HCT116 (cell line): ENCODE results near the gene TNRC6C. TPM values are rescaled to one million over a fixed set of nuclear protein-coding genes. Genes with fewer than 3 reads are reported as not detected.

Source experiments
- ATAC-seq: fragments of 200-7000 bp; cut with Tn5 transposase; 2 replicates; pipeline ENCODE4 v1.9.1; 2020; ENCODE audit warnings: mild to moderate bottlenecking, moderate library complexity
- BruUV-seq: library from RNA; stranded (reverse); fragments of 400-500 nt; replicated peaks from 2 replicates; lab custom pipeline; 2021; lab: Mats Ljungman, UMichigan
- CTCF ChIA-PET: fragments of 300-600 bp; sonication (Branson Sonifier 250); formaldehyde crosslinking; loops from one replicate; lab custom pipeline; 2021; ENCODE audit warnings: antibody characterized with exemption; lab: Charles Lee
- POLR2A ChIA-PET: fragments of 300-600, 350-600 bp; sonication (Branson Sonifier 250); formaldehyde crosslinking; loops from one replicate; lab custom pipeline; 2021; ENCODE audit warnings: antibody characterized with exemption; lab: Charles Lee
- RAD21 ChIA-PET, 2 experiments: fragments of 300-600 bp; sonication (Branson Sonifier 250); formaldehyde crosslinking; loops; one replicate each; lab custom pipeline; 2023; ENCODE audit warnings: low total read pairs in 2 of 2; ENCODE audit not compliant: uncharacterized antibody in 2 of 2, unreplicated experiment in 2 of 2, low non-redundant PET in 1 of 2; lab: Charles Lee
- DNase-seq: peaks from one replicate; pipeline ENCODE4 v3.0.0-alpha.2; 2010; ENCODE audit warnings: low read depth, low spot score
- H2AFZ ChIP-seq: fragments of 200-600 bp; shearing (Covaris generic), sonication (generic); 2 replicates; pipeline ENCODE4 v1.6.1; 2017; ENCODE audit warnings: low read depth, mixed run types, mixed read lengths, antibody characterized with exemption, low read length; ENCODE audit not compliant: poor library complexity, severe bottlenecking
- H3K27ac ChIP-seq: 2 replicates; pipeline ENCODE4 v1.5.1; 2012; ENCODE audit warnings: low read depth, low read length
- H3K27me3 ChIP-seq: fragments of 200-600 bp; sonication (generic); 2 replicates; pipeline ENCODE4 v1.6.1; 2016; ENCODE audit warnings: mixed run types, low read length, mixed read lengths; ENCODE audit not compliant: insufficient read depth
- H3K36me3 ChIP-seq, 2 experiments: fragments of 200-500 bp in 1 of 2; fragments of 200-600 bp in 1 of 2; sonication (Bioruptor generic) in 1 of 2; sonication (generic) in 1 of 2; 2 replicates each; pipeline versions ENCODE4 v1.5.1 to v1.6.1; 2014 to 2016; ENCODE audit warnings: low read length in 2 of 2, inconsistent platforms in 1 of 2, mixed read lengths in 1 of 2, mixed run types in 1 of 2; ENCODE audit not compliant: insufficient read depth in 2 of 2, control insufficient read depth in 1 of 2
- H3K4me1 ChIP-seq, 2 experiments: fragments of 200-600 bp in 1 of 2; sonication (generic) in 1 of 2; 2 replicates each; pipeline versions ENCODE4 v1.5.1 to v1.6.1; 2012 to 2017; ENCODE audit warnings: low read length in 2 of 2, inconsistent platforms in 1 of 2, mild to moderate bottlenecking in 1 of 2, mixed read lengths in 1 of 2, mixed run types in 1 of 2, moderate library complexity in 1 of 2; ENCODE audit not compliant: insufficient read depth in 2 of 2, control insufficient read depth in 1 of 2
- H3K4me2 ChIP-seq: fragments of 200-600 bp; sonication (generic); 2 replicates; pipeline ENCODE4 v1.6.1; 2017; ENCODE audit warnings: mixed run types, low read length, mixed read lengths
- H3K4me3 ChIP-seq, 2 experiments: fragments of 200-600 bp in 1 of 2; sonication (generic) in 1 of 2; replicated peaks in 1 of 2; 2 replicates each; pipeline ENCODE4 v1.5.1; 2011 to 2016; ENCODE audit warnings: low read length in 2 of 2, control low read depth in 1 of 2, low read depth in 1 of 2, mild to moderate bottlenecking in 1 of 2, mixed read lengths in 1 of 2, mixed run types in 1 of 2
- H3K79me2 ChIP-seq: fragments of 200-600 bp; sonication (generic); 2 replicates; pipeline ENCODE4 v1.6.1; 2017; ENCODE audit warnings: mild to moderate bottlenecking, mixed run types, low read length, moderate library complexity, mixed read lengths; ENCODE audit not compliant: insufficient read depth
- H3K9ac ChIP-seq: fragments of 200-600 bp; sonication (generic); 2 replicates; pipeline ENCODE4 v1.6.1; 2016; ENCODE audit warnings: low read length, mixed read lengths
- H3K9me2 ChIP-seq: fragments of 200-600 bp; sonication (generic), shearing (Covaris generic); 2 replicates; pipeline ENCODE4 v1.6.1; 2017; ENCODE audit warnings: mixed run types, mild to moderate bottlenecking, moderate library complexity; ENCODE audit not compliant: insufficient read depth
- H3K9me3 ChIP-seq, 2 experiments: fragments of 200-500 bp in 1 of 2; fragments of 200-600 bp in 1 of 2; sonication (Bioruptor generic) in 1 of 2; sonication (generic) in 1 of 2; 2 replicates each; pipeline ENCODE4 v1.6.1; 2014 to 2017; ENCODE audit warnings: low read length in 2 of 2, mixed read lengths in 2 of 2, inconsistent platforms in 1 of 2, low read depth in 1 of 2, mild to moderate bottlenecking in 1 of 2, mixed run types in 1 of 2, moderate library complexity in 1 of 2; ENCODE audit not compliant: control insufficient read depth in 1 of 2, insufficient read depth in 1 of 2
- H4K20me1 ChIP-seq: fragments of 200-600 bp; sonication (generic), shearing (Covaris generic); 2 replicates; pipeline ENCODE4 v1.6.1; 2017; ENCODE audit warnings: mixed run types, mild to moderate bottlenecking, moderate library complexity; ENCODE audit not compliant: insufficient read depth
- CBX3 ChIP-seq: IDR thresholded peaks from 2 replicates; pipeline ENCODE4 v1.6.1; 2012; ENCODE audit warnings: low read depth
- CEBPB ChIP-seq: IDR thresholded peaks from 2 replicates; pipeline ENCODE4 v1.6.1; 2012; ENCODE audit warnings: low read depth
- CTCF ChIP-seq, 3 experiments: fragments of 200-600 bp in 1 of 3; sonication (generic) in 1 of 3; IDR thresholded peaks in 2 of 3; conservative IDR thresholded peaks in 1 of 3; 2 replicates each; pipeline ENCODE4 v1.5.1; 2012 to 2017; ENCODE audit warnings: low read depth in 2 of 3, low read length in 2 of 3, antibody characterized with exemption in 1 of 3, borderline replicate concordance in 1 of 3, control low read depth in 1 of 3, mild to moderate bottlenecking in 1 of 3, mixed read lengths in 1 of 3, mixed run types in 1 of 3, moderate library complexity in 1 of 3; ENCODE audit not compliant: insufficient read depth in 1 of 3
- EGR1 ChIP-seq: IDR thresholded peaks from 2 replicates; pipeline ENCODE4 v1.6.1; 2012; ENCODE audit warnings: low read depth
- ELF1 ChIP-seq: IDR thresholded peaks from 2 replicates; pipeline ENCODE4 v1.6.1; 2012; ENCODE audit warnings: low read depth, borderline replicate concordance
- EZH2 ChIP-seq: fragments of 200-600 bp; sonication (generic); IDR thresholded peaks from 2 replicates; pipeline ENCODE4 v1.6.1; 2017; ENCODE audit warnings: antibody characterized with exemption, mixed run types
- JUND ChIP-seq: IDR thresholded peaks from 2 replicates; pipeline ENCODE4 v1.6.1; 2012
- MAX ChIP-seq: IDR thresholded peaks from 2 replicates; pipeline ENCODE4 v1.6.1; 2012
- POLR2A ChIP-seq: IDR thresholded peaks from 2 replicates; pipeline ENCODE4 v1.7.0; 2011; ENCODE audit warnings: borderline replicate concordance; ENCODE audit not compliant: insufficient read depth, insufficient read length; ENCODE audit errors: extremely low read depth
- POLR2AphosphoS5 ChIP-seq: IDR thresholded peaks from 2 replicates; pipeline ENCODE4 v1.6.1; 2011; ENCODE audit warnings: mild to moderate bottlenecking, low read depth, low read length, moderate library complexity
- RAD21 ChIP-seq: IDR thresholded peaks from 2 replicates; pipeline ENCODE4 v1.6.1; 2012; ENCODE audit warnings: low read depth, mild to moderate bottlenecking
- SIN3A ChIP-seq: IDR thresholded peaks from 2 replicates; pipeline ENCODE4 v1.6.1; 2012; ENCODE audit warnings: low read depth
- SP1 ChIP-seq: IDR thresholded peaks from 2 replicates; pipeline ENCODE4 v1.6.1; 2012; ENCODE audit warnings: low read depth
- SRF ChIP-seq: IDR thresholded peaks from 2 replicates; pipeline ENCODE4 v1.6.1; 2012; ENCODE audit warnings: low read depth
- TCF7L2 ChIP-seq: IDR thresholded peaks from 2 replicates; pipeline ENCODE4 v1.7.0; 2011; ENCODE audit warnings: borderline replicate concordance, inconsistent platforms; ENCODE audit not compliant: insufficient read depth, insufficient read length; ENCODE audit errors: extremely low read depth
- YY1 ChIP-seq: IDR thresholded peaks from 2 replicates; pipeline ENCODE4 v1.6.1; 2011; ENCODE audit warnings: low read length, low read depth, moderate library complexity, mild to moderate bottlenecking; ENCODE audit not compliant: insufficient replicate concordance; ENCODE audit errors: extremely low read depth
- ZFX ChIP-seq: fragments of 450-650 bp; IDR thresholded peaks from 2 replicates; pipeline ENCODE4 v1.6.1; 2017
- ZNF274 ChIP-seq: fragments of 200-500 bp; sonication (Bioruptor generic); IDR thresholded peaks from 2 replicates; pipeline ENCODE4 v1.6.1; 2014; ENCODE audit warnings: mild to moderate bottlenecking, low read depth, low read length, inconsistent platforms
- intact Hi-C: fragments of 100-400 bp; cut with micrococcal nuclease; formaldehyde crosslinking; loops from 2 replicates; pipeline ENCODE4 v1.10.0; 2022
- total RNA-seq: library from RNA; stranded (reverse); gene quantifications from one replicate; pipeline ENCODE4 v1.2.1, GENCODE V29; 2021; ENCODE audit not compliant: unreplicated experiment

The TNRC6C gene
- total RNA-seq, 1 experiment from 2014 or later: 23.4 TPM

GRCh38 chr17:77946900-77947645, 11.4 kb upstream of the TNRC6C start:
- no peaks in the 10 kb centered on the region for H3K79me2 ChIP-seq
- H3K9me2 ChIP-seq: no peaks in the 10 kb centered on the region
- peaks cover 0 to 4% of the 10 kb centered on the region in 2 experiments; a peak in 1 of 4 replicates for H3K4me1 ChIP-seq
- H3K27me3 ChIP-seq: peaks cover 12% of the 10 kb centered on the region
- no peaks in the 10 kb centered on the region for H4K20me1 ChIP-seq
- no peak for ATAC-seq
- H3K4me2 ChIP-seq: no peak overlapping the region
- no peaks in the 10 kb centered on the region for H3K9me3 ChIP-seq
- H3K36me3 ChIP-seq: no peaks in the 10 kb centered on the region
- RAD21 ChIA-PET: no interaction called here
- CTCF ChIA-PET: no interaction called here
- H2AFZ ChIP-seq: no peak overlapping the region
- DNase-seq: no peak
- H3K4me3 ChIP-seq: no peak overlapping the region
- no peak for TF ChIP-seq ZFX
- TF ChIP-seq JUND: no peak
- no peak for TF ChIP-seq MAX
- no peak for TF ChIP-seq CEBPB
- TF ChIP-seq POLR2AphosphoS5: no peak
- POLR2A ChIA-PET: interaction anchor here (0.5 to 1.2 kb wide), 2 partner anchors 11 to 26 kb away, joined by 3 to 5 read pairs; partner anchors contain the start of gene TNRC6C
- intact Hi-C loops: no loop called here
- H3K27ac ChIP-seq: no peak overlapping the region
- no TSS peak for BruUV-seq
- H3K9ac ChIP-seq: no peak overlapping the region

GRCh38 chr17:77948690-77949114, 9.8 kb upstream of the TNRC6C start:
- Histone ChIP-seq H3K9ac (no peak overlapping the region), H2AFZ (peak overlapping the region; percentile 71), H3K36me3 (no peaks in the 10 kb centered on the region), H3K4me2 (peak overlapping the region; percentile 54), H3K9me3 (no peaks in the 10 kb centered on the region), H3K27ac (no peak overlapping the region), H3K27me3 (peaks cover 19% of the 10 kb centered on the region), H4K20me1 (no peaks in the 10 kb centered on the region), H3K4me1 (peaks cover 0 to 4% of the 10 kb centered on the region in 2 experiments; a peak in 1 of 4 replicates), H3K9me2 (no peaks in the 10 kb centered on the region), H3K79me2 (no peaks in the 10 kb centered on the region), H3K4me3 (peak overlapping the region; percentile 27 to 36)
- RAD21 ChIA-PET: interaction anchor here in 1 of 2 experiments (1.1 kb wide), 1 partner anchor 64 kb away, joined by 3 read pairs; no protein-coding TSS in a partner anchor
- peak; percentile 51 for DNase-seq
- no TSS peak for BruUV-seq
- intact Hi-C loops: no loop called here
- CTCF ChIA-PET: no interaction called here
- ATAC-seq: peak; percentile 98
- POLR2A ChIA-PET: interaction anchor here (1.2 to 2.9 kb wide), 2 partner anchors 10 to 11 kb away, joined by 3 to 14 read pairs; partner anchors contain the start of gene TNRC6C
- TF ChIP-seq EGR1 (no peak), SIN3A (no peak), POLR2AphosphoS5 (peak; percentile 38; the same call in 1 of the 2 replicates), POLR2A (no peak), ELF1 (peak; percentile 54; the same call in 1 of the 2 replicates), YY1 (peak; percentile 39), CBX3 (peak; percentile 67), JUND (no peak), ZNF274 (no peak), SP1 (no peak), EZH2 (no peak), SRF (no peak), TCF7L2 (peak; percentile 50), CTCF (IDR thresholded peaks at IDR 0.05 in 2 of 3, conservative IDR thresholded peaks at IDR 0.05 in 1 of 3; ENCODE audit: borderline replicate concordance in 1 of 3, insufficient read depth in 1 of 3, low read depth in 2 of 3, low read length in 2 of 3) (no peak), RAD21 (no peak), MAX (peak; percentile 67)
